ENCODE data around the gene FXN.
"Not testable (repeated sequence)": the region's sequence is repeated elsewhere in the genome, so short reads cannot be mapped to it uniquely, and the experiment has no call there.

Gene FXN

DNA sequence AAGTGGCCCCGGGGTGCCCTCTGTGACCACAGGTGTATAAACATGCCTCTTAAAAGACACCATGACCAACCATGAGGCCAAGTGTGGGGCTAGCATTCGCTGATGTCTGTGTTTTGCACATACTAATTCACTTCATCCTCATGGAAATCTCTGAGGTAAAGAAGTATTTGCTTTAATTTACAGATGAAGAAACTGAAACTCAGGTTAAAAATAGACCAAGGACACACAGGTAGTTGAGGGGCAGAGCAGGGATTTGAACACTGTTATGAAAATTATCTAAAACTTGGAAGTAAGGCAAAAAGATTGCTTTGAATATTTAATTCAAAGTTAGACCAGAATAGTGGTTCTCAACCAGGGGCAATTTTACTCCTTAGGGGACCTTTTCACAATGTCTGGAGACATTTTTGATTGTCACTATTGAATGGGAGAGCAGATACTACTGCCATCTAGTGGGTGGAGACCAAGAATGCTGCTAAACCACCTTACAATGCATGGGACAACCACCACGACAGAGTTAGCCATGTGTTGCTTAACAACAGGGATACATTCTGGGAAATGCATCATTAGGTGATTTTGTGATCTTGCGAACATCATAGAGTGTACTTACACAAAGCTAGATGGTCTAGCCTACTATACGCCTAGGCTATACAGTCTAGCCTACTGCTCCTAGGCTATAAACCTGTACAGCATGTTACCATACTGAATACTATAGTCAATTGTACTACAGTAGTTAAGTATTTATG is 8.0 kb upstream of the FXN start:
- DNase-seq: peak; percentile 53

DNA sequence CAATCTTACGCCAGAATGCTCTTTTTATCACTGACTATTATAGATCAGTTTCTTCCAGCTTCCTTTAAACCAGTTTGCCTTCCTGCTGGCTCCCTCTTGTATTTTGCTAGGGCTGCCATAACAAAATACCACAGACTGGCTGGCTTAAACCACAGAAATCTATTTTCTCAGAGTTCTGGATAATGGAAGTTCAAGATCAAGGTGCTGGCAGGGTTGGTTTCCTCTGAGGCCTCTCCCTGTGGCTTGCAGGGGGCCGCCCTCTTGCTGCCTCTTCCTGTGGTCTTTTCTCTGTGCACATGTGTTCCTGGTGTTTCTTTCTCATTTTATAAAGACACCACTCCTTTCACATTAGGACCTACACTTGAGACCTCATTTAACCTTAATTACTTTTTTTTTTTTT is 6.8 kb upstream of the FXN start:
- DNase-seq: peak; percentile 59

DNA sequence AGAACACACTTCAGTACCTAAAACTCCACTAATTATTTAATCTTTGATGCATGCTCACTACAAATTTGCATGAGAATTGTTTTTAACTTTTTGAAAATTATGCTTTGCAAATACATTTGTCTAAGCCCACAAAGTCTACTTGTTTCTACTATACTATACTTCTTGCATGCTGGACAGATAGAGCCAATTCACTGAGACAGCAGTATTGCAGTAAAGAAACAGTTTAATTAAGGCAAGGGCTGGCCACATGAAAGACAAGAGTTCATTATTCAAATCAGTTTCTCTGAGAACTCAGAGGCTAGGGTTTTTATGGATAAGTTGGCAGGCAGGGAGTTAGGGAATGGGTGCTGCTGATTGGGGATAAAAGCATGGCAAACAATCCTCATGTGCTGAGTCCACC is 6.0 kb upstream of the FXN start:
- no peak for DNase-seq

DNA sequence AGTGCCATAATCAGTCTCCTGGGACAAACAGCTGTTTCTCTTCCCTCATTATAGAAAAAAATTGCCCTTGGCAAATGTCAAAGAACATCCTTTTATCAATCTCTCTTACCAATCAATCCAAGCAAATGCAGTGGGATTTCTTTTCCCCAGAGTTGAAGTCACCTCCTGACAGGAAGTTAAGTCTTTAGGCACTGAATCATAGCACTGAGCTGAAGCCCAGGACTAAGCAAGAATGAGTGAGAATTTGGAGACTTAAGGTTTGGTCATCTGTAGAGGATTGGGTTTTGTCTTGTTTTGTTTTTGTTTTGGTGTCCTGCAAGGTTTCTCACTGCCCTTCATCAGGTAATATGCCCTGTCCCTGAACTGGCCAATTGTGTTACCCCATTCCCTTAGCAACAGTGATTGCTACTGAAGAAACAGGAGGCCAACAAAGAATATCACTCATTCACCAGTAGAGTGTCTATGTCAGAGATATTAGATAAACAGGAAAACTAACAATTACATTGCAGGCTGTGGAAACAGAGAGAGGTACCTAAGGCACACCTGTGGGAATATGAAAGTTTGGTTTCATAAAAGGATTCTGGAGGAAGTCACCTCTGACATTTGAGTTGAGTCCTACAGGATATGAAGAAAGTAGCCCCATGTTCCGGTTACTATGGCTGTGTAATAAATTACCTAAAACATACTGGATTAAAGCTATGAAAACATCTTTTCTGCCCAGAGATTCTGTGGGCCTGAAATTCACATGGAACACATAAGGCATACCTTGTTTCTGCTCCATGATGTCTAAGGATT is 4.5 kb upstream of the FXN start:
- no peak for DNase-seq

DNA sequence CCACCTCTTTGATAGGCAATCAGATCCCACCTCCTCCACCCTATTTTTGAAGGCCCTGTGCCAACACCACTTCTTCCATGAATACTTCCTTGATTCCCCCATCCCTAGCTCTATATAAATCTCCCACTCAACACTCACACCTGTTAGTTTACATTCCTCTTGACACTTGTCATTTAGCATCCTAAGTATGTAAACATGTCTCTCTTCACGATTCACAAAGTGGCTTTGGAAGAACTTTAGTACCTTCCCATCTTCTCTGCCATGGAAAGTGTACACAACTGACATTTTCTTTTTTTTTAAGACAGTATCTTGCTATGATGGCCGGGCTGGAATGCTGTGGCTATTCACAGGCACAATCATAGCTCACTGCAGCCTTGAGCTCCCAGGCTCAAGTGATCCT is 1.5 kb upstream of the FXN start:
- no peak for DNase-seq

DNA sequence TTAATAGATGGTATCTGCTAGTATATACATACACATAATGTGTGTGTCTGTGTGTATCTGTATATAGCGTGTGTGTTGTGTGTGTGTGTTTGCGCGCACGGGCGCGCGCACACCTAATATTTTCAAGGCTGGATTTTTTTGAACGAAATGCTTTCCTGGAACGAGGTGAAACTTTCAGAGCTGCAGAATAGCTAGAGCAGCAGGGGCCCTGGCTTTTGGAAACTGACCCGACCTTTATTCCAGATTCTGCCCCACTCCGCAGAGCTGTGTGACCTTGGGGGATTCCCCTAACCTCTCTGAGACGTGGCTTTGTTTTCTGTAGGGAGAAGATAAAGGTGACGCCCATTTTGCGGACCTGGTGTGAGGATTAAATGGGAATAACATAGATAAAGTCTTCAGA is 757 bp downstream of the FXN start:
- DNase-seq: peak; percentile 18

DNA sequence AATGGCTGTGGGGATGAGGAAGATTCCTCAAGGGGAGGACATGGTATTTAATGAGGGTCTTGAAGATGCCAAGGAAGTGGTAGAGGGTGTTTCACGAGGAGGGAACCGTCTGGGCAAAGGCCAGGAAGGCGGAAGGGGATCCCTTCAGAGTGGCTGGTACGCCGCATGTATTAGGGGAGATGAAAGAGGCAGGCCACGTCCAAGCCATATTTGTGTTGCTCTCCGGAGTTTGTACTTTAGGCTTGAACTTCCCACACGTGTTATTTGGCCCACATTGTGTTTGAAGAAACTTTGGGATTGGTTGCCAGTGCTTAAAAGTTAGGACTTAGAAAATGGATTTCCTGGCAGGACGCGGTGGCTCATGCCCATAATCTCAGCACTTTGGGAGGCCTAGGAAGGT is 1.2 kb downstream of the FXN start:
- DNase-seq: no peak

DNA sequence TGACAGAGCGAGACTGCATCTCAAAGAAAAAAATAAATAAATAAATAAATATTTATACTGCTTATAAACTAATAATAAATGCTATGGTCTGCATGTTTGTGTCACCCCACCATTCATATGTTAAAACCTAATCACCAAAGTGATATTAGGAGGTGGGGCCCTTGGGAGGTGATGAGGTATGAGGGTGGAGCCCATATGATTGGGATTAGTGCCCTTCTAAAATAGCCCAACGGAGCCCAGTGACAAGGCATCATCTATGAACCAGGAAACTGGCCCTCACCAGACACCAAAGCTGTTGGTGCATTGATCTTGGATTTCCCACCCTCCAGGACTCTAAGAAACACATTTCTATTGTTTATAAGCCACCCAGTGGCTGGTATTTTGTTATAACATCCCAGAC is 5.1 kb downstream of the FXN start:
- DNase-seq: no peak

DNA sequence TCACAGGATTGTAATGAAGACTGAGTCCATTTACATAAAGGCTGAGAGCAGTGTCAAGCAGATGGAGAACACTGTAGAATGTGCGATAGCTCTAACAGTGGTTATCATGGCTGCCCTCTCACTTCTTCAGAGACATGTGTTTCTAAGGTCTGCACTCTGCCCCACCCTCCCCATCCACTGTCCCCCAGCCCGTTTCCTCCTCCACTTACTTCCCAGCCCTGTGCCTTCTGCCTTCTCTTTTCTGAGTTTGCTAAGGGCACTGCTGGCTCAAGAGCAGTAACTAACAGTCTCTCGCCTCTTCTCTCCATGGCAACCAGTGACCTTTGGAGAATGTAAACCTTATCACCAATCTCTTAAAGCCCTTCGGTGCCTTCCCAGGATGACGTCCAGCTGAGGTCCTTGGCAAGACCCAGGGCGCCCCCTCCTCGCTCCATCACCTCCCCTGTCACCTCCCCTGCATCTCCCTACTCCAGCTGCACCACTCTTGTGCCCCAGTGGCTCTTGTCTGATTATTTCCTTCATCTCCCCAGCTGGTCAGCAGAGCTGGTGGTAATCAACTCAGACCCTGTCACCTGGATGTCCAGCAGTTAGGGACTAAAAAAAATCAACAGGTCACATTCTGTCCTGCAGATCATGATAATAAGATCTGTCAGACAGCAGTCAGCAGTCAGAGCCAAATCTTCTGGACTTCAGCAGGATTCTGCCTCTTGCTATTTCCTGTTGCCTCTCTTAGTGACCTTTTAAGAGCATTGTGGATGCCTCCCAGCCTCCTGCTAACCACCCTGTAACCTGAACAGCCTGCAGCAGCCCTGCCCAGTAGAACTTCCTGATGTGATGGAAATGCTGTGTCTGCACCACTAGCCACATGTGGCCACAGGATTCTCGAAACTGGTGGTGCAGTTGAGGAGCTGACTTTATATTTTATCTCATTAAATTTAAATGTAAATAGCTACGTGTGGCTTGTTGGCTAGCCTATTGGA is 9.0 kb downstream of the FXN start:
- DNase-seq: no peak

DNA sequence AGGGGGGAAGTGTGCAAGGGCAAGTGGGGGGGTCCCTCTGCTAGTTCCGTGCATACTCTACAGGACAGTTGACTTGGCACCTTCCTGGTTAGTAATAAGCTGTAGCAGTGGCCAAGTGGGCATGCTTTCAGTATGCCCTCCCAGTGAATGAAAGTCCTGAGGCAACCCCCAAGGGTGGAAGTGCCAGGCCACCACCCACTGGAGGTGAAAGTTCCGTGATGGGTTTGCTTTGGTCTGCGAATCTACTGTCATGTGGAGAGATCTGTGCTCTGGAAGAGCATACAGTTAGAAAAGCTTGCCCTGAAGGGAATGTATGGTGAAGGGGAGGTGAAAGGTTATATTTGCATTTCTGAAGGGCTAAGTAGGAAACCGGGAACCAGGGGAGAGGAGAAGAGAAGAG is 10.3 kb downstream of the FXN start:
- DNase-seq: no peak

DNA sequence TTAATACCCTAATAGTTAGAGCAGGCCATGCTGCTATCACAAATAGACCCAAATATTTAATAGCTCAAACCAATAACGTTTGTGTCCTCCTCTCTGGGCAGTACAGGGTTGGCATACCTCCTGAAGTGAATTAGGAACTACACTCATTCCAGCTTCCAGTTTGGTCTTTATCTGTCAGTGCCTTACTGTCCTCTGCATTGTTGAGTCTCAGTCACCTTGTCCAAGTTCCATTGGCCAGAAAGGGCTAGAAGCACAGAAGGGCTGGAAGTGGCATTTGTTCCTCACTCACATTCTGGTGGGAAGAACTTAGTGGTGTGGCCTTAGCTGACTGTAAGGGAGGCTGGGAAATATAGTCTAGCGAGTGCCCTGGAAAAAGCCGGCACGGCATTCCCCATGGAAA is 11.2 kb downstream of the FXN start:
- DNase-seq: no peak

DNA sequence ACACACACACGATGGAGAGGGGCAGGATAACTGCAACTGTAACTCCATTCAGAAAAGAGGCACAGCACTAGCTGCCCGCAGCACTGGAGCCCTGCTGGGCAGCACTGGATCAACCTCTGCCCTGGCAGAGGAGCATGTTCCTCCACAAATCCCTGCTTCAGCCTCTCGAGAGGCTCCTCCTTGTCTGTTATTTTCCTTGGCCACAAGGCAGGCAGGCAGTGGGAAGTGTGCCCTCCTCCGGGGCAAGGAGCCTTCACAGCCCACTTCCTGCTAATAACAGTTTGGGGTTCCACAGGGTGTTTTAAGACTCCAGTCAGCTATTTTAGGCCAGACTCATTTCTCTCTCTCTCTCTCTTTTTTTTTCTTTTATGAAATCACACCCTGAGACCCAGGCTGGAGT is 11.8 kb downstream of the FXN start:
- no peak for DNase-seq

DNA sequence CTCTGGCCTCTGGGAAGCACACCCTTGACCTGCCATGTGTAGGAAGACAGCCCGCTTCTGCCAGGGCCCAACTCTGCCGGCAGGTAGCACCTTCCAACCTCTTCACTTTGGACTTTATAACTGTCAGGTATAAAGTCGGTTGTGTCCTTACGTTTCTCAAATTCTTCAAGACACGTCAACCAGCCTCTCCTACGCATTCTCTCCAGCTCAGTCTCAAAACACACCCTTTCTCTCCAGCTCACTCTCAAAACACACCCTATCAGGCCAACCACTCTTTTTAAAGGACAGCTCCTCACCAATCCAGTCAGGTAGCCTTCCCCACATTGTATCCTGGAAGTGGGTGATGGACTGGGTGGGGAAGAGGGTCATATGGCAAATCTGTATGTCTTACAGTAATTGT is 13.5 kb downstream of the FXN start:
- no peak for DNase-seq

DNA sequence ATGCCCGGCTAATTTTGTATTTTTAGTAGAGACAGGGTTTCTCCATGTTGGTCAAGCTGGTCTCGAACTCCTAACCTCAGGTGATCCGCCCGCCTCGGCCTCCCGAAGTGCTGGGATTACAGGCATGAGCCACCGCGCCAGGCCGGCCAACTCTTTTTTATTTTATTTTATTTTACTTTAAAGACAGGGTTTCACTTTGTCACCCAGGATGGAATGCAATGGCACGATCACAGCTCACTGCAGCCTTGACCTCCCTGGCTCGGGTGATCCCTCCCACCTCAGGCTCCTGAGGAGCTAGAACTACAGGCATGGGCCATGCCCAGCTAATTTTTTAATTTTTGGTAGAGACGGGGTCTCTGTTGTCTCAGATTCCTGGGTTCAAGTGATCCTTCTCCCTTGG is 15.4 kb downstream of the FXN start:
- DNase-seq: not testable (repeated sequence)

DNA sequence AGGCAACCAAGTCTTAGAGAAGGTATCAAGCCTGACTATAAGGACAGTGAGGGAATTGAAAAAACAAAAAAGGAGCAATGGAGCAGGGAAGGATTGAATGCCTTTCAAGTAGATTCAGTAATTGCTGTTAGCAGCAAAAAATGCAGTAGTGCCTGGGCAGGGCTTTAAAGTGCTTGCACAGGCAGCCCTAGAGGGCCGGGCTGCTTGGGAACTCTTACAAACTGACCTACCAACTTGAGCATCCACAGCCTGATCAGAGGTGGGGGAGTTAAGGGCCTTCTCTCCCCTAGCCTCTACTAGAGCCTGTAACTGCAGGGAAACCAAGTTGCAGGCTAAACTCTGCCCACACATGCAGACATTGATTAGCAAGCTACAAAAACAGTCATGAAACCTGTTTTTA is 19.4 kb downstream of the FXN start:
- DNase-seq: no peak

DNA sequence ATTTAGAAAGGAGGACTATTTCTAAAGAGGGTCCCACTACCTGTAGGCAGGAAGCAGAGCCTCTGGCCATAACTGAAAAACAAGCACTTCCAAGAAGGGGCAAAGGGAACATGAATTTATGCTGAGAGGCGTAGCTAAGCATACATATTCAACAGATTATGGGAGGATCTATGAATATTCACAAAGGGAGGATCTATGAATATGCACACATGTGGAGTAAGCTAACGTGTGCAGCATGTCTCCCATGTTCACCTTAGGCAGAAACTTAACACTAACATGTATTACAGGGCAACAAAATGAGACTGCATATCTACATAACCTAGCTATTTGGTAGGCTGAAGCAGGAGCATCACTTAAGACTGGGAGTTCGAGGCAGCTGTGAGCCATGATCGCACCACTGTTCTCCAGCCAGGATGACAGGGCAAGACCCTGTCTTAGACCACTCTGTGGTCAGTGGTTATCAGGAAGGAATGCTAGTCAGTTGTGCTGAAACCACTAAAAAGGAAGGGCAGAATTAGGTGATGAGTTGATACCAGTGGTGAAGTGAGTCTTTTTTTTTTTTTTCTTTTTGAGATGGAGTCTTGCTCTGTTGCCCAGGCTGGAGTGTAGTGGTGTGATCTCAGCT is 20.8 kb downstream of the FXN start:
- no peak for DNase-seq

DNA sequence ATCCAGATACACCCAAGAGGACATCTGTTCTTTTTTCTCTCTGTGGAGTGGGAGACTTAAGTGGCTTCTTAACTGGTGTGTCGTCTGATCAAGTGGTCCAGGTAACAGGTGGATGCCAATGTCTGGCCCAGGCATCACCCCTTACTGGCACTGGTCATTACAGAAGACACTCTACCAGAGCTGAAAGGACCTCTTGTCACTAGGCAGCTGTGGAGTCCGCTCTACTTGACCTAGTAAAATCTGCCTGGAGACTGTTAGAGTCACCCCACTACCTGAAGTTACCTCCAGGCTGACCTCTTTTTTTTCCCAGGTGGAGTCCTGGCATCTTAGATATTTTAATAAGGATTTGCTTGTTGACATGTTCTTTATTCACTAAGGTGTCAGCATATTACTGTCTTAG is 22.5 kb downstream of the FXN start:
- DNase-seq: no peak

DNA sequence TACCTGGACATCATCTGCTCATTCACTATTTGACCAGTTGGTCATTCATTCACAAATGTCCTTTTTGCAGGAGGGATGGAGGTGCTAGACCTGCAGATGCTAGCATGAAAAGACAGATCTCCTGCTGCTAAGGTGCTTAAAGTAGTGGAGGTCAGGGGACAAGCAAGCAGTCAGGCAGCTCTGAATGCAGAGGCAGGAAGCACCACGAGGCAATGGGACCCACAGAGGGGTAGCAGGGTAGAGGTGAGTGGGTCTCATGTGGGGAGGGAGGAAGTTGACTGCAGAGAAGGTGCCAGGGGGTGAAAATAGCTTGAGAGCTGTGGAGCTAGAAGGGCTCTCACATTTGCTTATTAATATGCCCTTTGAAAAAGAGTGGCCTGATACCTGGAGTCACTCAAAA is 25.2 kb downstream of the FXN start:
- no peak for DNase-seq

DNA sequence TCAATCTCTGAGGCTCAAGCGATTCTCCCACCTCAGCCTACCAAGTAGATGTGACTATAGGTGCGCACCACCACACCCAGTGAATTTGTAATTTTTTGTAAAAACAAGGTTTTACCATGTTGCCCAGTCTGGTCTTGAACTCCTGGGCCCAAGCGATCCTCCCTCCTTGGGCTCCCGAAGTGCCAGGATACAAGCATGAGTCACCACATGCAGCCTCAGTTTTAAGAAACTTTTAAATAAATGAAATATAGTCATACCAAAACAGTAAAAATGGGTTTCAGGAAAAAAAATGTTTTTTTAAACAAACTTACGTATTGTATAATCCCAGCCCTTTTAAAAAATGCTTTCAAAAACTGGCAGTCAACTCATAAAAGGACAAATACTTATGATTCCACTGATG is 26.6 kb downstream of the FXN start:
- no peak for DNase-seq

DNA sequence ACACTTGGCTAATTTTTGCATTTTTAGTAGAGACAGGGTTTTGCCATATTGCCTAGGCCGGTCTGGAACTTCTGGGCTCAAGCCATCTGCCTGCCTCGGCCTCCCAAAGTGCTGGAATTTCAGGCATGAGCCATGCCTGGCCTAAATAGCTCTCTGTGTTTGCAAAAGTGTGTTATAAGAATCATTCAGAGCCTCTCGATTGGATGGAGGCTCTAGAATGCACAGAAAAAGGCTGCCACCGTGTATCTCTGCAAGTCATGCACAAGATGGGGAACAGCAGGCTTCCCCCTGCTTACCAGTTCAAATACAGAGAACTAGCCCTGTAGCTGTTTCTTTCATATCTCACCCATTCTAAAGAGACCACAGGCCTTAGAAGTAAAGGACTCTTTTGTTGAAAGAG is 28.3 kb downstream of the FXN start:
- no peak for DNase-seq

DNA sequence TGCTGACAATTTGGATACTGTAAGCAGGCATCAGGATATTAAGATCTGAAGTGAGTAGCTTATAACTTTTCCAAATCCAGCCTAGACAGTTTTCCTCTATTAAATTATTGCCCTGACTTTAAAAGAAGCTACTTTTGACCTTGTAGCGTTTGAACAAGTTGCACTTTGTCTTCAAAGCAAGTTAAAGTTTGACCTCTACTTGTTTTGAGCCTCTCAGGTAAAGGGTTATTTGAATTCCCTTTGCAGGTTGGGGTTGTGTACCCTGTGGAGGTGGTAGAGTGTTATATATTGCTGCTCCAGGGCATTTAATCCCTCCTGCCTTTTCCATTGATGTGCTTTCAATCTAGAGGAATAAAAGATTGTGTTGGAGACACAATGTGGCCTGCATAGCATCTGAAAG is 30.1 kb downstream of the FXN start:
- no peak for DNase-seq

DNA sequence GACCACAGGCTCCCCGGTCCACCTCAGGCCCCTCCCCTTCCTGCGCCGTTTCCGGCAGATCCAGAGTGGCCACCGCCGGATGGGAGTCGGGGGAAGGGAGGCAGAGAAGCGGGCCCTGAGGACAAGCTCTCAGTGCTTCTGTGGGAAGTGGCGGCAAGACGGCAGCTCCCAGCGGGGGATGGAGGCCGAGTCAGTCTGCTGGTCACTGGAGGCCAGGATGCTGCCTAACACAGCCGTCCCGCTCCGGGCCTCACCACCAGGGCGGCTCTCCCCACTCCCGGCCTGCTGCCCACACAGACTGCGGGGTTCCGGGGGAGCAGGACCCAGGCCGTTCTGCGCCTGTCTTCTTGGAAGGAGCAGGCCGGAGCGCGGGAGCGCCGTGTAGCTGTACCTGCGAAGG is 31.4 kb downstream of the FXN start:
- DNase-seq: no peak

DNA sequence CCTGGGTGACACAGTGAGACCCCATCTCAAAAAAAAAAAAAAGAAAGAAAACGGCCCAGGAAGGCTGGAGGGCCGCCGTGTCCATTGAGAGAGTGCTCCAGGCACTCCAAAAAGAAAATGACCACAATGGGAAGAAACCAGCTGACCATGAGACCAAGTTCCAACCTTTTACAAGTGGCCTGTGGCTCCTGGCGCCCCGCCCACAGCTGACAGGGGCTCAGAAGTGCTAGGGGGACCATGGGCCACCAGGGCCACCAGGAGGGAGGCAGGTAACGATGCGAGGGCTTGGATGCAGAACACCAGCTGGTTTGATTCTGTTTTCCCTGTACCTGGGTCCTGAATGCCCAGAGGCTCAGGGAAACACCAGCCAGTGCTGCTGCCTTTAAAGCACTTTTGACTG is 34.6 kb downstream of the FXN start:
- DNase-seq: no peak

Data from CD4-positive, alpha-beta T cell treated with Interleukin-17A for 4 hours (primary cell).